Measurements from ENCODE around the gene ADGRV1.
A peak's percentile ranks its signal among the peaks of the same experiment; 100 is the strongest.

ADGRV1 gene

GRCh38 chr5:90709323-90710155 is 150.9 kb downstream of the ADGRV1 start:
- peak; percentile 88 for TF ChIP-seq CTCF (IDR thresholded peaks at IDR 0.05; ENCODE audit: low read length, missing control alignments)
- peak; percentile 50 for DNase-seq (ENCODE audit: low read depth)
- no peak overlapping the region for H3K4me3 ChIP-seq (replicated peaks; ENCODE audit: low read depth, low read length)

GRCh38 chr5:90718387-90718786 is 159.8 kb downstream of the ADGRV1 start:
- no peak for TF ChIP-seq CTCF (IDR thresholded peaks at IDR 0.05; ENCODE audit: low read length, missing control alignments)

GRCh38 chr5:90739567-90739966 is 181.0 kb downstream of the ADGRV1 start:
- H3K4me3 ChIP-seq (replicated peaks; ENCODE audit: low read depth, low read length): no peak overlapping the region
- TF ChIP-seq CTCF (IDR thresholded peaks at IDR 0.05; ENCODE audit: low read length, missing control alignments): no peak

More at GRCh38 chr5:90718387-90718786, 159.8 kb downstream of the ADGRV1 start:
- no peak overlapping the region for H3K4me3 ChIP-seq (replicated peaks; ENCODE audit: low read depth, low read length)
- DNase-seq (ENCODE audit: low read depth): no peak

GRCh38 chr5:90740244-90740799 is 181.7 kb downstream of the ADGRV1 start:
- no peak overlapping the region for H3K4me3 ChIP-seq (replicated peaks; ENCODE audit: low read depth, low read length)
- no peak for TF ChIP-seq CTCF (IDR thresholded peaks at IDR 0.05; ENCODE audit: low read length, missing control alignments)
- DNase-seq (ENCODE audit: low read depth): no peak

More at GRCh38 chr5:90739567-90739966, 181.0 kb downstream of the ADGRV1 start:
- no peak for DNase-seq (ENCODE audit: low read depth)

DNA sequence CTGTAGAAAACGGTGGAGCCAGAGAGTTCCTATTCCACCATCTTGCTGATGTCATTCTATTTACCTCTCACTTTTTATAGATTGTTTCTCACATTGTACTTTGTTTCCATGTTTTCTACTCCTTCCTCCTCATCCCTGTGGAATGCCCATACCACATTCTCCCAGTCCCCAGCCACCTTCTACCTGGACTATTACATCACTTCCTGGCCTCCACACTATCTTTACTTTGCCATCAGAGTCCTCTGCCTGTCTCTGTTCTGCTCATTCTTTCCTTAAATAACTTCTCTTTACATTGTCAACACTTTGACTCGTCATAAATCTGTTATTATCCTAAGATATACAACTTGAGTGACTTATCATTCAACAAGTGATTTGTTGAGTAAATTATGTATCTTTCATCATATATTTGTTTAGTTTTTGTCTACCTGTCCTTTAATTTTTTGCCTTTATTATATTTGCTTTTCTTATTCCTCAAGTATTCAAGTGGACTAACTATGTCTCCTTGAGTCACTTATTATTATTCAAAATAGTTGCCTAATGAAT is 182.5 kb downstream of the ADGRV1 start:
- DNase-seq (ENCODE audit: low read depth): no peak
- TF ChIP-seq CTCF (IDR thresholded peaks at IDR 0.05; ENCODE audit: low read length, missing control alignments): no peak
- H3K4me3 ChIP-seq (replicated peaks; ENCODE audit: low read depth, low read length): no peak overlapping the region

GRCh38 chr5:90746119-90746518 is 187.5 kb downstream of the ADGRV1 start:
- no peak for TF ChIP-seq CTCF (IDR thresholded peaks at IDR 0.05; ENCODE audit: low read length, missing control alignments)
- DNase-seq (ENCODE audit: low read depth): no peak
- H3K4me3 ChIP-seq (replicated peaks; ENCODE audit: low read depth, low read length): no peak overlapping the region

All from fibroblast of pulmonary artery (primary cell).